Type B pancreatic cell (in vitro differentiated cells): ENCODE results near the gene ROR2. TPM values are rescaled to one million over a fixed set of nuclear protein-coding genes. Genes with fewer than 3 reads are reported as not detected.

Source experiments
- DNase-seq: peaks from one replicate; pipeline ENCODE4 v3.0.0; 2021; ENCODE audit warnings: mixed read lengths; ENCODE audit not compliant: unreplicated experiment; ENCODE audit errors: extremely low spot score
- H3K27ac Mint-ChIP-seq: 2 replicates; pipeline ENCODE4 v1.8.0; 2021; ENCODE audit warnings: mild to moderate bottlenecking, mixed read lengths
- H3K27me3 Mint-ChIP-seq: 2 replicates; pipeline ENCODE4 v1.8.0; 2021; ENCODE audit warnings: mixed read lengths
- H3K36me3 Mint-ChIP-seq: 2 replicates; pipeline ENCODE4 v1.8.0; 2021; ENCODE audit warnings: mixed read lengths
- H3K4me1 Mint-ChIP-seq: one replicate; pipeline ENCODE4 v1.8.0; 2021; ENCODE audit warnings: mixed read lengths; ENCODE audit not compliant: unreplicated experiment
- H3K4me3 Mint-ChIP-seq: 2 replicates; pipeline ENCODE4 v1.8.0; 2021; ENCODE audit warnings: mild to moderate bottlenecking, mixed read lengths
- H3K9me3 Mint-ChIP-seq: 2 replicates; pipeline ENCODE4 v1.8.0; 2021; ENCODE audit warnings: mixed read lengths
- CTCF ChIP-seq: fragments of 200-600 bp; sonication (generic); conservative IDR thresholded peaks from 2 replicates; pipeline ENCODE4 v1.5.0; 2021; ENCODE audit warnings: antibody characterized with exemption, mild to moderate bottlenecking
- total RNA-seq: library from RNA; stranded (reverse); gene quantifications from 2 replicates; pipeline ENCODE4 v1.2.1, GENCODE V29; 2021; ENCODE audit warnings: low replicate concordance

The ROR2 gene
- total RNA-seq, 1 donor from 2014 or later, result 48.9 TPM

GRCh38 chr9:91948101-91948596 is 1.9 kb downstream of the ROR2 start:
- Mint-ChIP-seq H3K4me1 (peaks cover 31% of the 10 kb centered on the region), H3K4me3 (peak overlapping the region; percentile 88), H3K27ac (peak overlapping the region; percentile 29), H3K36me3 (peaks cover 5% of the 10 kb centered on the region), H3K27me3 (peaks cover 40% of the 10 kb centered on the region), H3K9me3 (peaks cover 5% of the 10 kb centered on the region)
- DNase-seq, result peak; percentile 69
- no peak for TF ChIP-seq CTCF

GRCh38 chr9:91946653-91947488 is 3.2 kb downstream of the ROR2 start:
- peaks cover 39% of the 10 kb centered on the region for H3K4me1 Mint-ChIP-seq
- peaks cover 11% of the 10 kb centered on the region for H3K9me3 Mint-ChIP-seq
- peaks cover 15% of the 10 kb centered on the region for H3K36me3 Mint-ChIP-seq
- peaks cover 37% of the 10 kb centered on the region for H3K27me3 Mint-ChIP-seq
- H3K4me3 Mint-ChIP-seq, result peak overlapping the region; percentile 82
- no peak for TF ChIP-seq CTCF
- peak; percentile 11 for DNase-seq
- peak overlapping the region; percentile 20 for H3K27ac Mint-ChIP-seq

- Mint-ChIP-seq H3K27me3 (peaks cover 36% of the 10 kb centered on the region), H3K4me1 (peaks cover 44% of the 10 kb centered on the region), H3K36me3 (peaks cover 21% of the 10 kb centered on the region), H3K4me3 (peak overlapping the region; percentile 78), H3K9me3 (peaks cover 11% of the 10 kb centered on the region), H3K27ac (peak overlapping the region; percentile 67)
- TF ChIP-seq CTCF, result no peak
- DNase-seq, result peak; percentile 49
Measured at GRCh38 chr9:91946196-91946595, 3.8 kb downstream of the ROR2 start.

GRCh38 chr9:91945277-91946085 is 4.5 kb downstream of the ROR2 start:
- Mint-ChIP-seq H3K27ac (peak overlapping the region; percentile 67), H3K9me3 (peaks cover 11% of the 10 kb centered on the region), H3K27me3 (peaks cover 31% of the 10 kb centered on the region), H3K4me1 (peaks cover 40% of the 10 kb centered on the region), H3K4me3 (peak overlapping the region; percentile 78), H3K36me3 (peaks cover 22% of the 10 kb centered on the region)
- peak; percentile 47 for DNase-seq
- TF ChIP-seq CTCF, result no peak

GRCh38 chr9:91944711-91945110 is 5.3 kb downstream of the ROR2 start:
- peaks cover 22% of the 10 kb centered on the region for H3K36me3 Mint-ChIP-seq
- peaks cover 29% of the 10 kb centered on the region for H3K27me3 Mint-ChIP-seq
- H3K4me1 Mint-ChIP-seq, result peaks cover 44% of the 10 kb centered on the region
- no peak for DNase-seq
- H3K4me3 Mint-ChIP-seq, result peak overlapping the region; percentile 12
- TF ChIP-seq CTCF, result no peak
- no peak overlapping the region for H3K27ac Mint-ChIP-seq
- peaks cover 11% of the 10 kb centered on the region for H3K9me3 Mint-ChIP-seq
